ENCODE results near the gene HIVEP2. TPM values are rescaled to one million over a fixed set of nuclear protein-coding genes. Genes with fewer than 3 reads are reported as not detected.

The HIVEP2 gene
- total RNA-seq, 1 experiment from 2014 or later = 8.8 TPM

GRCh38 chr6:142786476-142786875, 158.5 kb downstream of the HIVEP2 start:
- DNase-seq (ENCODE audit: low read depth) = no peak

- no peak for DNase-seq (ENCODE audit: low read depth)
Measured at GRCh38 chr6:142784344-142784743, 160.6 kb downstream of the HIVEP2 start.

DNA sequence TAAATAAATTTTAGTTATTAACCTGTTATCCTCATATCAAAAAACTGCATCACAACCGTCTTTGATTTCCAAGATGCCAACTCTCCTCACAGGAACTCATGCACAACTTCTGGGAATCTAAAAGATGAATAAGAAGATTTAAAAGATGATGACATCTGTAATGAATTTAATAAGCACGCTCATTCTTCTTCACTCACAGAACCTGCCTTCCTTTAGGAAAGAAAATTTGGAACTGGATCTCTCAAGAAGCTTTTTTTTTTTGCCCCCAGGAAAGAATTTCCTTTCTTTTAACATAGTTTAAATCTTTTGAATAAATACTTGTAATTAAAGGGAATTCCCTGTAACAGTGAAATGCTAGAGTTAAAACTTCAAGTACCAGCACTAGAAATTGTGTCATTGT, 161.5 kb downstream of the HIVEP2 start:
- DNase-seq (ENCODE audit: low read depth) = no peak

DNA sequence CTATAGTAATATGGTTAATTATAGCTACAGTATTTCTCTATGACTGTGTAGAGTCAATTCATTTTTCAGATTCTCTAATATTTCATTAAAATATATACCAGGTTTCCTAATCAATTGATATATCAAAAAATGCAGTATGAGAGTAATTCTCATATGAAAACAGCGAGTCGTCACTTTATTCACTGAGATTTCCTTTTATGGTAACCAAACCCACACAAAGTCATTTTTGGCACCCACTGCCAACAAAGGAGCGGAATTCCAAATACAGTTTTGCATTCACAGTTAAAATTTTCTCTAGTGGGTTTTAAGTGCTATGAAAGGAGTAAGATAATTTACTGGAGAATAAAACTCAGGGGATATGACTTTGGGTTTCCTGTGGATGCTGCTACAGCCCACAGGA, 163.8 kb downstream of the HIVEP2 start:
- DNase-seq (ENCODE audit: low read depth) = no peak

DNA sequence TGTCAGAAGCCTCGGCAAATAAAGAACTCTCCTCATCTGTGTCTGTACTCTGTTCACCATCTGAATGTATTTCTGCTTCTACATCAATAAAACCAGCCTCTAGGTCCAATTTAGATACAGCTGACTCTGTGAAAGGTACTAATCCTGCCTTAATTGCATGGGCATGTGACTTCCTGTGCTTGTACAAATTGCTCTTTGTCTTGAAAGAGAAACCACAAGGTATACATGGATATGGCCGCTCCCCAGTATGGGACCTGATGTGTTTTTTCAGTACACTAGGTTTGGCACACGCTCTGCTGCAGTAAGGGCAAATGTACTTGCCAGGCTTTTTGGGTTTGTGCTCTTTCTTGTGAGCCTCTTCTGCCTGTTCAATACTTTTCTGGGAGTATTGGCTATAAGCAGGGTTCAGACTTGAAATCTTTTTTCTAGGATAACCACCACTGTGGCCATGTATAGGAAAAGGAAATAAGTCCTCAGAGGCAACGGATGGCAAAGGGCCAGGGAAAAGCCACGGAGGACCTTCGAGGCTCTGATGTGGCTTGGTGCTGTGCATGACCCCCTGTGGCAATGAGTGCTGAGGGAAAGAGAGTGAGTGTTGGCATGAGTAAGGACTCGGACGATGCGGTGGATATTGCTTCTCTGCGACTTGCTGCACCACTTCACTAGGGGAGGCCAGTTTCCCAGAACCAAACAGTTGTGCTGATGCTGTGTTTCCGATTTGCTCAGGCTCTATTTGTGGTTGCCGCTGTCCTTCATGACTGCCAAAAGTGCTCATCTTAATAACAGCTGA, 170.9 kb downstream of the HIVEP2 start:
- no peak for DNase-seq (ENCODE audit: low read depth)

GRCh38 chr6:142773324-142773723, 171.7 kb downstream of the HIVEP2 start:
- no peak for DNase-seq (ENCODE audit: low read depth)

DNA sequence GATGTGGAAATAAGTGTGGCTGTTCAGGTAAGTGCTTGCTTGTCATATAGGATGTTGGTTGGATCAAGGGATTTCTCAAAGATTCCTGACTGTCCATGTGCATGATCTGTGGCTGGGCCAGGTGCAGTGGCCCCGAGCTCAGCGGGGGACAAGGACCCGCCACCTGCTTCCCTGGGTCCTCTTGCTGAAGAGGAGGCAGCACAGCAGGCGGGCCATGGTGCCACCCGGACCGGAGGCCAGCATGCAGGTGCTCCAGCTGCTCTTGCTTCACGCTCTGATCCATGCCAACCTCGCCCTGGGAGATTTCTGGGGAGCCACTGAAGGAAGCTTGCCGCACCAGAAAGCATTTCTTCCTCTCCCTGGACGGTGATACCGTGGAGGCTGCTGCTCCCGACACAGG, 173.8 kb downstream of the HIVEP2 start:
- DNase-seq (ENCODE audit: low read depth) = no peak

GRCh38 chr6:142765306-142765705, 179.7 kb downstream of the HIVEP2 start:
- no peak for DNase-seq (ENCODE audit: low read depth)

- no peak for DNase-seq (ENCODE audit: low read depth)
Measured at GRCh38 chr6:142764311-142764710, 180.7 kb downstream of the HIVEP2 start.

DNA sequence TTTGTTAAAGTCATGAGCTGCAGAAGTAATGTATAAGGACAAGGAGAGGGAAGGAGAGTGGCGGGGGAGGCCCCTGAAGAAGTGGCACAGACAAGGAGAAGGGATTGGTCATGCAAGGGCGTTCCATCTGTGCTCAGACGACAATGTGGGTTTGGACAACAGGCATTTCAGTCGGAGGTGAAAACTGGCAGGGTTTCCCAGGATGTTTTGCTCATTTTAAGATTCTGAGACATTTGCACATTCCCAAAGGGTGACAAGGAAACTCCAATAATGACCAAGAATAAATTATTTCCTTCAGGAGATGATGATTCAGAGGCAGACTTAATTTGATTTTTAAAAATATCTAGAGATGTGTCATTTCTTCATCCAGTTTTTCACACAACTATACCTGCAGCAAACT, 181.8 kb downstream of the HIVEP2 start:
- peak; percentile 60 for DNase-seq (ENCODE audit: low read depth)

DNA sequence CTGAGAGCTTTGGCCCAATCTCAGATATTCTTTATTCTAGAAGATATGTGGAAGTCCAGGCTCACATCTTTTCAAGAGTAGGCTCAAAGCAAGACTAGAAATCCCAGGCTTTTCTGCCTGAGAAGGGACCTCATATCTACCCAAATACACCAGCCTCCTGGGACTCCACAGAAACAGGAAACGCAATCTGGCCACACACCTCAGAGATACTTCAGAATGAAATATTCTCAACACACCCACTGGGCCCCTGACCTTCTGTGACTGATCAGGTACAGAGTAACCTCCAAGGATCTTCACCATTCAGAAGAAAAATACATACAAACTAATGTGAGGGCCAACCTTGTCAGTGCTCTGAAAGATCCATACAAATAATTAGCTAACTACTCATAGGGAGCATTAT, 183.2 kb downstream of the HIVEP2 start:
- DNase-seq (ENCODE audit: low read depth) = no peak

- peak; percentile 48 for DNase-seq (ENCODE audit: low read depth)
Measured at GRCh38 chr6:142760152-142760551, 184.8 kb downstream of the HIVEP2 start.

- no peak for DNase-seq (ENCODE audit: low read depth)
Measured at GRCh38 chr6:142758629-142759025, 186.3 kb downstream of the HIVEP2 start.

DNA sequence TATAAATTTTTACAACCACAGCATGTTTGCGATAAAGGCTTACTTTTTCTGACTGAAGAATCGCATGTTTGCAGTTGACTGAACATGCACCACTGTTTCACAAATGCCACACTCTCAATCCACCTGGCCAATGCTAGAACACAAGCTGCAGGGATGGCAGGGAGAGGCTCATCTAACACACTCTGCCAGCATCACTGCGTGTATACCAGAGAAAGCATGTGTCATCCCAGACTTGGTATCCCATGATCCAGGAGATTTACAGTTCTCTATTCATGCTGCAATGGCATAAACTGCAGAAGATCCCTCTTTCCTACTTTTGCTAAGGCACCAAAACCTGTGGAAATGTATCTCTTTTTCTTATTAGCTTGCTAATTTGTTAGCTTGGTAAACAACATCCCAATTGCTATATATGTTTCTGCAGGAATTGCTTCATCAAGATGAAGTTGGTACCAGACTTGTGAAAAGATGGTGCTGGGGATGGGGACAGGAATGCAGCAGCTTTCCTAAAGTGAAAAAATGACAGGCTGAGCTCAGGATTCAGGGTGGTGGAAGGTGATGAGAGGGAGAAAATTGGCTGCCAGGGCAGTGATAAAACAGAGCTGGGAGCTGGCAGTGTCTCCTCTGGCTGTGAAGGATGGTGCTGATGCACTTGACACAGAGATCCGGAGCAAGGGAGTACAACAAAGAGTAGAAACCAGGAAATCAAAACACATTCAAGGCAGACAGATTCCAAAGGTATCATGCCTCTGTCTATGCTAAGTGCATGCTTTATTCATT, 186.9 kb downstream of the HIVEP2 start:
- no peak for DNase-seq (ENCODE audit: low read depth)

GRCh38 chr6:142756215-142756630, 188.8 kb downstream of the HIVEP2 start:
- DNase-seq (ENCODE audit: low read depth) = peak; percentile 81

DNA sequence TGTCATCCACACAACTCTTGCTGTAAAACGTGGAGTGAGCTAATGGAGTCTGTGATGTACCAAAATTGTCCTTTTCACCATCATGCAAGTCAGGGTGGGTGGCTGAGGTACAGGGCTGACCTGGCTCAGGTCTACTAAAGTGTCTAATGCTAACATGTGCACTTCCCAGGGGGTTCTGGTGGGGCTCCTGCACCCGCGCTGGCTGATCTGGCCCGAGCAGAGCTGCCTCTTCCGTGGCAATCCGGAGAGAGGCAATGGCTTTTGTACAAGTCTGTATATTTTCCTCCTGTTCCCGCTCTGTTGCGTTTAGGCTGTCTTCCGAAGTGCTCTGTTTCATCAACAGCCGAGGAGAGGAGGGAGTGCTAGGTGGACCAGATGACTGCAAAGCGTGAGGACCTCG, 191.8 kb downstream of the HIVEP2 start:
- no peak for DNase-seq (ENCODE audit: low read depth)

- DNase-seq (ENCODE audit: low read depth) = no peak
Measured at GRCh38 chr6:142752348-142752747, 192.6 kb downstream of the HIVEP2 start.

DNA sequence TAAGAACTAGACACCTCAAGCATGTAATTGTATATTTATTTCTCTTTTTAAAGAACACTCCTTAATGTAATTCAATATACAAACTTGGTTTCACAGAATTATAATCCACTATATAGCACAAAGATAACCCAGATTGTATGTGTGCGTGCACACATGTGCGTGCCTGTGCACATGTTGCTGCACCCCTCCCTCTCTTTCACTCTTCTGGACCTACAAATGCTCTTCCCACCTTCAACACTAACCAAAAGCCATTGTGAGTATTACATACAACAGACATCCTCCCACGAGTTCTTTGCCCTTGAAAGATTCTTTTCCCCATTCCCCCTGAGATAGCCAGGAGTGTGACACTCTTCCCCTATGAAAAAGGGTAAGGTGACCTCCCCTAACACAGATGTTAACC, 193.5 kb downstream of the HIVEP2 start:
- DNase-seq (ENCODE audit: low read depth) = no peak

DNA sequence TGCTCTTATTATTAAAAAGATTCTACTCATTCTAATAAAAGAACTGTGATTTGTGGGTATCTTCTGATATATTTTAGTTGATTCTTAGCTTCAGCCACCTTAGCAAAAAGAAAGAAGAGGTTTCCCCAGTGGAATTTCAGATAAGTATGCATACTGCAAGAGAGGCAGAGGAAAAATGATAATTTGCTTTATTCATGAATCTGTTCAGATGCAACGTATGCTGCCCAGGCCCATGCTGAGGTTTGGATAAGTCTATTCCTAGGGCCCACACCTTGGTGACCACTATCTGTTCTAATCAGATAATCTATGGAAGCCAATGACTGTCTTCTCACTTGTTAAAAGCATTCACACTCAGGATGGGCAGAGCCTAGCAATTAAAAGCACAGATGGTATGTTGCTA, 194.0 kb downstream of the HIVEP2 start:
- DNase-seq (ENCODE audit: low read depth) = no peak

DNA sequence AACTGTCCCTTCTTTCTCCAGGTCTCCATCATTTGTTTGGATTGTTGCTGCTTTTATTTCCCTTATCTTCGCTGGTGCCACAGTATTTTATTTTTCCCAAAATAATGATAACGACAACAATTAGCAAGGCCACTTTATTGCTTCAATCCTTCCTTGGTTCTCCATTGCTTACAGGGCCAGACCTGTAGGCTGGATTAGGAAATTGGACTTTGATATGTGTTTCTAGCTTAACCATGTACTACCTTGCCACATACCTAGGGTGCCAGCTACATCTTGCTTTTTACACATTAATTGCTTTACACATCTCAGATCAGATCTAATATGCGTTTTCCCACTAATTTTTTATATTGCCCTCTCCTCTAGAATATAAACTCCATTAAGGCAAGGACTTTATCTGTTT, 195.4 kb downstream of the HIVEP2 start:
- DNase-seq (ENCODE audit: low read depth) = no peak

DNA sequence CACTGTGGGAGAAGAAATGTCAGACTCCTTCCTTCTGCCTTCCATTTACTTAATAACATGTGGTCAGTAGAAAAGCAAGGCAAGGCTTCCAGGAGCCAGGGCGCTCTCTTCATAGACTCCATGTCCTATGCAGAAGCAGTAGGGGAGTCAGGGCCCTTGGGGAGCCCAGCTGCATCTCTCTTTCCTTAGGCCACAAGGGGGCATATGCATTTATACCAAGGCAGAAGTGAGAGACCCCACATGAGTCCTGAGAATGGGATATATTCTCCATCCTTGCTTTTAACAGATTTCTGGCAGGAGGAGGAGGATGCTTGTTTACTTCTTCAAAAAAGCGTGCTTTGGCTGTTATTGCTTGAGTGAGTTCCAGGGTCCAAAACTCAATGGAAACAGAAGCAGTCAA, 198.5 kb downstream of the HIVEP2 start:
- DNase-seq (ENCODE audit: low read depth) = peak; percentile 56

DNA sequence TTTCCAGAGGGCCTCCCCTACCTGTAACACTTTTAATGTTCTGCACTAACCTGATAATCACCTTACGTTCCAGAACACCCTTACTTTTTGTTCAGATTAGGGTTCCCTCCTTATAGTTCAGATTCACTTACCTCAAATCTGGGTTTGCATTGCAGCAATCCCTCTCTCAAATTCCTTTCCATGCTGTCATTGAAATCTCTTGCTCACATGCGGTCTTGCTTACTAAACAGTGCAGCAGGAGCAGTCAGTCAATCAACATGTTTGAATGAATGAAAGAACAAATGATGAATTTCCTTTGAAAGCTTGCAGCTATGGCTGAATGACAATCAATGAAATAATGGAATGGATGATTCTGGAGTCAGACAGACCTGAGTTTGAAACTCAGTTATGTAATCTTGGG, 200.1 kb downstream of the HIVEP2 start:
- DNase-seq (ENCODE audit: low read depth) = no peak

GRCh38 chr6:142740449-142740848, 204.5 kb downstream of the HIVEP2 start:
- DNase-seq (ENCODE audit: low read depth) = peak; percentile 13
